CD4-positive, CD25-positive, alpha-beta regulatory T cell (primary cell): ENCODE measurements around the gene THOC6. TPM values are rescaled to one million over a fixed set of nuclear protein-coding genes. Genes with fewer than 3 reads are reported as not detected.
A peak's percentile ranks its signal among the peaks of the same experiment; 100 is the strongest.

Experiments
- ATAC-seq, 2 donors: fragments of 150-1000 bp; cut with Tn5 transposase; one replicate each; pipeline ENCODE4 v1.10.0; 2021; ENCODE audit warnings: low read depth in 2 of 2, moderate number of reproducible peaks in 2 of 2, moderate library complexity in 1 of 2
- DNase-seq, 3 donors: peaks; one replicate each; pipeline versions ENCODE4 v3.0.0 to v3.0.0-alpha.2; 2012 to 2022; ENCODE audit warnings: mixed read lengths in 1 of 3
- H3K27ac ChIP-seq: one replicate; pipeline ENCODE4 v1.7.0; 2013; ENCODE audit warnings: mild to moderate bottlenecking, low read length; ENCODE audit not compliant: insufficient read depth, poor library complexity, severe bottlenecking
- H3K27me3 ChIP-seq: one replicate; pipeline ENCODE4 v1.7.0; 2013; ENCODE audit warnings: low read length; ENCODE audit not compliant: control insufficient read depth, insufficient read depth
- H3K36me3 ChIP-seq: one replicate; pipeline ENCODE4 v1.7.0; 2013; ENCODE audit warnings: mild to moderate bottlenecking, low read length, moderate library complexity; ENCODE audit not compliant: control insufficient read depth, insufficient read depth
- H3K4me1 ChIP-seq: 2 replicates; pipeline ENCODE4 v1.7.0; 2013; ENCODE audit warnings: mild to moderate bottlenecking, low read length; ENCODE audit not compliant: insufficient read depth, control insufficient read depth, poor library complexity, severe bottlenecking
- H3K4me3 ChIP-seq: one replicate; pipeline ENCODE4 v1.7.0; 2013; ENCODE audit warnings: low read depth, mild to moderate bottlenecking, low read length, moderate library complexity
- H3K9me3 ChIP-seq, 2 experiments: 1 replicate in 1 of 2; 2 replicates in 1 of 2; pipeline ENCODE4 v1.7.0; 2013; ENCODE audit warnings: low read length in 2 of 2, mild to moderate bottlenecking in 1 of 2, moderate library complexity in 1 of 2; ENCODE audit not compliant: control insufficient read depth in 2 of 2
- H3K27ac Mint-ChIP-seq, 3 donors: one replicate each; pipeline ENCODE4 v1.8.0; 2020 to 2022; ENCODE audit warnings: mild to moderate bottlenecking in 3 of 3, mixed read lengths in 3 of 3, moderate library complexity in 2 of 3
- H3K27me3 Mint-ChIP-seq: one replicate; pipeline ENCODE4 v1.8.0; 2022; ENCODE audit warnings: mild to moderate bottlenecking, mixed read lengths
- H3K36me3 Mint-ChIP-seq: one replicate; pipeline ENCODE4 v1.8.0; 2020; ENCODE audit warnings: mixed read lengths
- H3K4me1 Mint-ChIP-seq, 4 donors: one replicate each; pipeline ENCODE4 v1.8.0; 2020 to 2022; ENCODE audit warnings: mixed read lengths in 4 of 4, mild to moderate bottlenecking in 1 of 4
- H3K4me3 Mint-ChIP-seq, 4 donors: one replicate each; pipeline ENCODE4 v1.8.0; 2020 to 2022; ENCODE audit warnings: mild to moderate bottlenecking in 4 of 4, mixed read lengths in 4 of 4, moderate library complexity in 3 of 4
- H3K9me3 Mint-ChIP-seq, 7 donors: one replicate each; pipeline ENCODE4 v1.8.0; 2020 to 2022; ENCODE audit warnings: mixed read lengths in 7 of 7, mild to moderate bottlenecking in 3 of 7, moderate library complexity in 2 of 7
- polyA plus RNA-seq, 4 donors: library from polyadenylated mRNA; unstranded; fragments of 300-500 nt; fragmentation: Illumina TruSeq; gene quantifications; one replicate each; pipeline ENCODE4 v1.2.3, GENCODE V29; 2021
- total RNA-seq: library from RNA; stranded (reverse); gene quantifications from one replicate; pipeline ENCODE4 v1.2.3, GENCODE V29; 2022

THOC6 gene
- total and polyA plus RNA-seq, 5 donors from 2014 or later, result 16.2 to 49.2 (median 39.4) TPM

GRCh38 chr16:2986623-2987188, 37.1 kb upstream of the THOC6 start:
- H3K4me1 Mint-ChIP-seq, result peaks cover 0 to 10% (median 2%) of the 10 kb centered on the region in 4 donors

GRCh38 chr16:2987286-2987685, 36.5 kb upstream of the THOC6 start:
- no peaks in the 10 kb centered on the region for H3K27me3 ChIP-seq
- no peak for DNase-seq
- peaks cover 9% of the 10 kb centered on the region for H3K4me1 ChIP-seq
- H3K4me1 Mint-ChIP-seq, result peaks cover 0 to 7% (median 0%) of the 10 kb centered on the region in 4 donors
- H3K27me3 Mint-ChIP-seq, result peaks cover 14% of the 10 kb centered on the region
- H3K27ac ChIP-seq, result no peak overlapping the region
- no peak for ATAC-seq
- no peaks in the 10 kb centered on the region for H3K9me3 Mint-ChIP-seq
- no peak overlapping the region for H3K27ac Mint-ChIP-seq
- no peaks in the 10 kb centered on the region for H3K36me3 Mint-ChIP-seq
- no peaks in the 10 kb centered on the region for H3K36me3 ChIP-seq
- H3K4me3 ChIP-seq, result no peak overlapping the region
- no peak overlapping the region for H3K4me3 Mint-ChIP-seq
- no peaks in the 10 kb centered on the region for H3K9me3 ChIP-seq

More at GRCh38 chr16:2986623-2987188, 37.1 kb upstream of the THOC6 start:
- H3K9me3 ChIP-seq, result no peaks in the 10 kb centered on the region
- no peaks in the 10 kb centered on the region for H3K9me3 Mint-ChIP-seq
- H3K4me3 ChIP-seq, result no peak overlapping the region
- H3K36me3 ChIP-seq, result no peaks in the 10 kb centered on the region
- H3K36me3 Mint-ChIP-seq, result no peaks in the 10 kb centered on the region
- H3K27me3 ChIP-seq, result no peaks in the 10 kb centered on the region
- H3K27me3 Mint-ChIP-seq, result peaks cover 16% of the 10 kb centered on the region
- peaks cover 9% of the 10 kb centered on the region for H3K4me1 ChIP-seq
- H3K27ac ChIP-seq, result no peak overlapping the region
- ATAC-seq (no peak), DNase-seq (no peak)
- no peak overlapping the region for H3K27ac Mint-ChIP-seq
- H3K4me3 Mint-ChIP-seq, result no peak overlapping the region

- H3K4me3 ChIP-seq, result no peak overlapping the region
- H3K4me1 ChIP-seq, result peaks cover 9% of the 10 kb centered on the region
- H3K36me3 ChIP-seq, result no peaks in the 10 kb centered on the region
- H3K9me3 ChIP-seq, result no peaks in the 10 kb centered on the region
- H3K4me1 Mint-ChIP-seq, result peaks cover 0 to 6% (median 0%) of the 10 kb centered on the region in 4 donors
- no peaks in the 10 kb centered on the region for H3K36me3 Mint-ChIP-seq
- no peak overlapping the region for H3K4me3 Mint-ChIP-seq
- H3K27ac Mint-ChIP-seq, result no peak overlapping the region
- DNase-seq, result no peak
- peaks cover 10% of the 10 kb centered on the region for H3K27me3 Mint-ChIP-seq
- ATAC-seq, result no peak
- H3K27me3 ChIP-seq, result no peaks in the 10 kb centered on the region
- H3K9me3 Mint-ChIP-seq, result no peaks in the 10 kb centered on the region
- no peak overlapping the region for H3K27ac ChIP-seq
These were observed 36.0 kb upstream of the THOC6 start for GRCh38 chr16:2987833-2988232.

- peaks cover 4% of the 10 kb centered on the region for H3K4me1 ChIP-seq
- no peak for ATAC-seq
These were observed 35.2 kb upstream of the THOC6 start for GRCh38 chr16:2988590-2989099.

GRCh38 chr16:2990891-2991290, 32.9 kb upstream of the THOC6 start:
- Histone ChIP-seq H3K27me3 (no peaks in the 10 kb centered on the region), H3K9me3 (no peaks in the 10 kb centered on the region), H3K36me3 (no peaks in the 10 kb centered on the region), H3K27ac (no peak overlapping the region), H3K4me3 (no peak overlapping the region), H3K4me1 (no peaks in the 10 kb centered on the region)
- H3K4me1 Mint-ChIP-seq, result no peaks in the 10 kb centered on the region
- H3K9me3 Mint-ChIP-seq, result no peaks in the 10 kb centered on the region
- peaks cover 6% of the 10 kb centered on the region for H3K27me3 Mint-ChIP-seq
- DNase-seq (no peak), ATAC-seq (no peak)
- no peak overlapping the region for H3K27ac Mint-ChIP-seq
- no peaks in the 10 kb centered on the region for H3K36me3 Mint-ChIP-seq
- H3K4me3 Mint-ChIP-seq, result no peak overlapping the region

More at GRCh38 chr16:2988590-2989099, 35.2 kb upstream of the THOC6 start:
- no peak for DNase-seq
- no peak overlapping the region for H3K27ac ChIP-seq
- H3K36me3 ChIP-seq, result no peaks in the 10 kb centered on the region
- no peak overlapping the region for H3K4me3 ChIP-seq
- peaks cover 0 to 3% (median 0%) of the 10 kb centered on the region in 4 donors for H3K4me1 Mint-ChIP-seq
- peak overlapping the region in 2 of 4 donors; percentile 10 to 42 for H3K4me3 Mint-ChIP-seq
- peaks cover 10% of the 10 kb centered on the region for H3K27me3 Mint-ChIP-seq
- H3K9me3 Mint-ChIP-seq, result no peaks in the 10 kb centered on the region
- H3K27me3 ChIP-seq, result no peaks in the 10 kb centered on the region
- no peaks in the 10 kb centered on the region for H3K36me3 Mint-ChIP-seq
- H3K27ac Mint-ChIP-seq, result no peak overlapping the region
- no peaks in the 10 kb centered on the region for H3K9me3 ChIP-seq

GRCh38 chr16:2991566-2992261, 32.1 kb upstream of the THOC6 start:
- ATAC-seq, result no peak
- H3K27ac ChIP-seq, result no peak overlapping the region
- no peak overlapping the region for H3K27ac Mint-ChIP-seq
- peaks cover 6% of the 10 kb centered on the region for H3K27me3 Mint-ChIP-seq
- H3K4me3 ChIP-seq, result no peak overlapping the region
- H3K4me1 ChIP-seq, result no peaks in the 10 kb centered on the region
- no peaks in the 10 kb centered on the region for H3K36me3 ChIP-seq
- no peaks in the 10 kb centered on the region for H3K36me3 Mint-ChIP-seq
- DNase-seq, result no peak
- H3K27me3 ChIP-seq, result no peaks in the 10 kb centered on the region
- H3K4me3 Mint-ChIP-seq, result no peak overlapping the region
- H3K9me3 Mint-ChIP-seq, result no peaks in the 10 kb centered on the region
- H3K9me3 ChIP-seq, result no peaks in the 10 kb centered on the region
- no peaks in the 10 kb centered on the region for H3K4me1 Mint-ChIP-seq

GRCh38 chr16:2992383-2993081, 31.3 kb upstream of the THOC6 start:
- no peaks in the 10 kb centered on the region for H3K9me3 Mint-ChIP-seq
- H3K4me1 Mint-ChIP-seq, result no peaks in the 10 kb centered on the region
- H3K9me3 ChIP-seq, result no peaks in the 10 kb centered on the region
- H3K4me1 ChIP-seq, result no peaks in the 10 kb centered on the region
- peaks cover 6% of the 10 kb centered on the region for H3K27me3 Mint-ChIP-seq
- DNase-seq (no peak), ATAC-seq (no peak)
- H3K27me3 ChIP-seq, result no peaks in the 10 kb centered on the region
- H3K36me3 Mint-ChIP-seq, result no peaks in the 10 kb centered on the region
- H3K27ac ChIP-seq, result no peak overlapping the region
- no peak overlapping the region for H3K4me3 ChIP-seq
- H3K4me3 Mint-ChIP-seq, result no peak overlapping the region
- H3K36me3 ChIP-seq, result no peaks in the 10 kb centered on the region
- H3K27ac Mint-ChIP-seq, result no peak overlapping the region
